ENCODE measurements around the gene KRTAP10-4.
"Not testable (repeated sequence)": the region's sequence is repeated elsewhere in the genome, so short reads cannot be mapped to it uniquely, and the experiment has no call there.

GRCh38 chr21:44591801-44592130 lies 18.2 kb downstream of the KRTAP10-4 start:
- TF ChIP-seq CTCF, POLR2A (IDR thresholded peaks at IDR 0.05): not testable (repeated sequence)

All from prostate gland (tissue), 2 donors.